Central memory CD8-positive, alpha-beta T cell (primary cell): Measurements from ENCODE around the gene JSRP1.
"Not testable (repeated sequence)": the region's sequence is repeated elsewhere in the genome, so short reads cannot be mapped to it uniquely, and the experiment has no call there.

Experiments
- ATAC-seq: fragments of 150-1000 bp; cut with Tn5 transposase; replicated peaks from 2 replicates; pipeline ENCODE4 v1.10.0; 2022; ENCODE audit warnings: mild to moderate bottlenecking, moderate FRiP score, moderate number of reproducible peaks; ENCODE audit not compliant: poor library complexity, severe bottlenecking; ENCODE audit errors: extremely low read depth
- DNase-seq, 2 donors: peaks; one replicate each; pipeline ENCODE4 v3.0.0; 2021; ENCODE audit warnings: low spot score in 2 of 2
- H3K27ac Mint-ChIP-seq: one replicate; pipeline ENCODE4 v1.8.0; 2022; ENCODE audit warnings: low read depth, mild to moderate bottlenecking, moderate library complexity, mixed read lengths
- H3K27me3 Mint-ChIP-seq: one replicate; pipeline ENCODE4 v1.8.0; 2022; ENCODE audit warnings: mixed read lengths
- H3K36me3 Mint-ChIP-seq: one replicate; pipeline ENCODE4 v1.8.0; 2022; ENCODE audit warnings: mild to moderate bottlenecking, moderate library complexity, mixed read lengths; ENCODE audit not compliant: insufficient read depth
- H3K4me1 Mint-ChIP-seq: one replicate; pipeline ENCODE4 v1.8.0; 2022; ENCODE audit warnings: mixed read lengths
- H3K4me3 Mint-ChIP-seq: one replicate; pipeline ENCODE4 v1.8.0; 2022; ENCODE audit warnings: mild to moderate bottlenecking, moderate library complexity, mixed read lengths
- H3K9me3 Mint-ChIP-seq: one replicate; pipeline ENCODE4 v1.8.0; 2022; ENCODE audit warnings: mixed read lengths

JSRP1 gene

GRCh38 chr19:2288818-2289713, 32.8 kb upstream of the JSRP1 start:
- H3K36me3 Mint-ChIP-seq: peaks cover 48% of the 10 kb centered on the region
- no peaks in the 10 kb centered on the region for H3K9me3 Mint-ChIP-seq
- peak overlapping the region; percentile 90 for H3K27ac Mint-ChIP-seq
- H3K4me3 Mint-ChIP-seq: peak overlapping the region; percentile 77
- DNase-seq (no peak), ATAC-seq (peak; percentile 6)
- peaks cover 27% of the 10 kb centered on the region for H3K4me1 Mint-ChIP-seq
- H3K27me3 Mint-ChIP-seq: no peaks in the 10 kb centered on the region

- Mint-ChIP-seq H3K4me1 (peaks cover 21% of the 10 kb centered on the region), H3K27ac (peak overlapping the region; percentile 90), H3K4me3 (peak overlapping the region; percentile 77), H3K27me3 (no peaks in the 10 kb centered on the region), H3K36me3 (peaks cover 44% of the 10 kb centered on the region), H3K9me3 (no peaks in the 10 kb centered on the region)
- ATAC-seq (no peak), DNase-seq (no peak)
Observed at GRCh38 chr19:2288338-2288817, 32.2 kb upstream of the JSRP1 start.

GRCh38 chr19:2287585-2288337, 31.5 kb upstream of the JSRP1 start:
- ATAC-seq: no peak
- Mint-ChIP-seq H3K36me3 (peaks cover 41% of the 10 kb centered on the region), H3K9me3 (no peaks in the 10 kb centered on the region), H3K27ac (no peak overlapping the region), H3K27me3 (no peaks in the 10 kb centered on the region), H3K4me3 (peak overlapping the region; percentile 77), H3K4me1 (peaks cover 21% of the 10 kb centered on the region)
- DNase-seq: no peak

GRCh38 chr19:2286402-2287140, 30.4 kb upstream of the JSRP1 start:
- DNase-seq (no peak), ATAC-seq (no peak)
- no peaks in the 10 kb centered on the region for H3K27me3 Mint-ChIP-seq
- H3K9me3 Mint-ChIP-seq: no peaks in the 10 kb centered on the region
- H3K36me3 Mint-ChIP-seq: peaks cover 40% of the 10 kb centered on the region
- H3K27ac Mint-ChIP-seq: peak overlapping the region; percentile 75
- peak overlapping the region; percentile 18 for H3K4me3 Mint-ChIP-seq
- peaks cover 29% of the 10 kb centered on the region for H3K4me1 Mint-ChIP-seq

GRCh38 chr19:2283835-2284507, 27.8 kb upstream of the JSRP1 start:
- no peak for DNase-seq
- peaks cover 38% of the 10 kb centered on the region for H3K36me3 Mint-ChIP-seq

GRCh38 chr19:2282862-2283237, 26.6 kb upstream of the JSRP1 start:
- H3K27ac Mint-ChIP-seq: peak overlapping the region; percentile 85
- H3K4me1 Mint-ChIP-seq: peaks cover 8% of the 10 kb centered on the region

More at GRCh38 chr19:2283835-2284507, 27.8 kb upstream of the JSRP1 start:
- no peak overlapping the region for H3K27ac Mint-ChIP-seq
- H3K27me3 Mint-ChIP-seq: no peaks in the 10 kb centered on the region
- peaks cover 18% of the 10 kb centered on the region for H3K4me1 Mint-ChIP-seq
- no peak overlapping the region for H3K4me3 Mint-ChIP-seq
- no peak for ATAC-seq
- H3K9me3 Mint-ChIP-seq: no peaks in the 10 kb centered on the region

GRCh38 chr19:2282062-2282861, 26.0 kb upstream of the JSRP1 start, which contains the start of gene PEAK3:
TSS of gene PEAK3 (minus strand) at chr19:2282175. CDS start at chr19:2280931, 1,244 bp downstream.
- Mint-ChIP-seq H3K9me3 (no peaks in the 10 kb centered on the region), H3K27me3 (no peaks in the 10 kb centered on the region), H3K4me3 (peak within 1 kb of the TSS; percentile 77), H3K27ac (peak within 1 kb of the TSS; percentile 85), H3K4me1 (peaks cover 8% of the 10 kb centered on the region), H3K36me3 (peaks cover 46% of the 10 kb centered on the region)
- ATAC-seq: peak; percentile 50
- DNase-seq: no peak

More at GRCh38 chr19:2282862-2283237, 26.6 kb upstream of the JSRP1 start:
- ATAC-seq (no peak), DNase-seq (no peak)
- Mint-ChIP-seq H3K36me3 (peaks cover 43% of the 10 kb centered on the region), H3K4me3 (peak overlapping the region; percentile 77), H3K9me3 (no peaks in the 10 kb centered on the region), H3K27me3 (no peaks in the 10 kb centered on the region)

GRCh38 chr19:2281265-2282061, 25.2 kb upstream of the JSRP1 start:
- not testable (repeated sequence) for H3K9me3 Mint-ChIP-seq, H3K27me3 Mint-ChIP-seq, DNase-seq, ATAC-seq, H3K4me1 Mint-ChIP-seq
- Mint-ChIP-seq H3K27ac (peak overlapping the region; percentile 85), H3K36me3 (peaks cover 51% of the 10 kb centered on the region), H3K4me3 (peak overlapping the region; percentile 77)

- H3K36me3 Mint-ChIP-seq: peaks cover 50% of the 10 kb centered on the region
- no peak for ATAC-seq
- H3K4me3 Mint-ChIP-seq: peak overlapping the region; percentile 4
- H3K27ac Mint-ChIP-seq: no peak overlapping the region
- no peaks in the 10 kb centered on the region for H3K9me3 Mint-ChIP-seq
- DNase-seq: no peak
- H3K27me3 Mint-ChIP-seq: no peaks in the 10 kb centered on the region
- peaks cover 8% of the 10 kb centered on the region for H3K4me1 Mint-ChIP-seq
Observed at GRCh38 chr19:2280633-2281264, 24.5 kb upstream of the JSRP1 start.

- Mint-ChIP-seq H3K36me3 (peaks cover 54% of the 10 kb centered on the region), H3K4me3 (peak overlapping the region; percentile 18), H3K27ac (peak overlapping the region; percentile 89), H3K9me3 (no peaks in the 10 kb centered on the region), H3K4me1 (peaks cover 18% of the 10 kb centered on the region), H3K27me3 (no peaks in the 10 kb centered on the region)
- ATAC-seq (no peak), DNase-seq (no peak)
Observed at GRCh38 chr19:2278459-2279158, 22.4 kb upstream of the JSRP1 start.
